Mesodermal cell (in vitro differentiated cells): ENCODE measurements around the gene FRMD6.

Experiments
- H3K27ac ChIP-seq: 2 replicates; pipeline ENCODE4 v1.7.0; 2013; ENCODE audit warnings: mild to moderate bottlenecking, low read depth, low read length, moderate library complexity; ENCODE audit not compliant: severe bottlenecking
- H3K36me3 ChIP-seq: 2 replicates; pipeline ENCODE4 v1.7.1; 2013; ENCODE audit warnings: mild to moderate bottlenecking, low read length, moderate library complexity; ENCODE audit not compliant: control insufficient read depth, insufficient read depth
- H3K4me1 ChIP-seq: one replicate; pipeline ENCODE4 v1.7.1; 2013; ENCODE audit warnings: mild to moderate bottlenecking, low read length; ENCODE audit not compliant: insufficient read depth, control insufficient read depth, poor library complexity, severe bottlenecking
- H3K4me3 ChIP-seq: 2 replicates; pipeline ENCODE4 v1.7.0; 2013; ENCODE audit warnings: low read length, control low read depth, mild to moderate bottlenecking; ENCODE audit not compliant: insufficient read depth, poor library complexity, severe bottlenecking; ENCODE audit errors: extremely low read depth
- H3K9me3 ChIP-seq: 2 replicates; pipeline ENCODE4 v1.7.1; 2013; ENCODE audit warnings: mild to moderate bottlenecking, low read length, moderate library complexity; ENCODE audit not compliant: control insufficient read depth
- WGBS, 2 experiments: methylation state at CpG; one replicate each; pipeline ENCODE4 v1.1.5; 2013; ENCODE audit warnings: missing lambda C conversion rate in 2 of 2; ENCODE audit not compliant: insufficient coverage in 2 of 2; 5-methylcytosine and 5-hydroxymethylcytosine counted together

Gene FRMD6

DNA sequence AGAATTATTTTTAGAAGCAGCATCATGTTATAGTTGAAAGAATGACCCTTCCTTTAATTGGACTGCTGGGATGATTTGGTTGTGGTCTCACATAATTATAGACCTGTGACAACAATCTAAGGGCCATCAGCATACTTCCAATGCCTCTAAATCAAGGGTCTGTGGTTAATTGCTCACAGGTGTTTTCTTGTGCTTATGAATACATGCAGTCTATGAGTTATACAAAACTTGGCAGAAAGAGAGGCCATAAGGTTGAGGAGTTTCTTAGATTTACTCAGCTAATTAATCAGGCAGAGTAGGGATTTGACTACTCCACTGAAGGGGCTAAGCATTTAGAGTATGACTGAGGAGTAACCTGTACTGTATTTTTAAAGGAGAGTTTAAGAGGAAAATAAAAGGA, 37.0 kb upstream of the FRMD6 start:
- no peaks in the 10 kb centered on the region for H3K9me3 ChIP-seq
- no peaks in the 10 kb centered on the region for H3K36me3 ChIP-seq
- peaks cover 18% of the 10 kb centered on the region for H3K4me1 ChIP-seq
- H3K27ac ChIP-seq = no peak overlapping the region
- no peak overlapping the region for H3K4me3 ChIP-seq

DNA sequence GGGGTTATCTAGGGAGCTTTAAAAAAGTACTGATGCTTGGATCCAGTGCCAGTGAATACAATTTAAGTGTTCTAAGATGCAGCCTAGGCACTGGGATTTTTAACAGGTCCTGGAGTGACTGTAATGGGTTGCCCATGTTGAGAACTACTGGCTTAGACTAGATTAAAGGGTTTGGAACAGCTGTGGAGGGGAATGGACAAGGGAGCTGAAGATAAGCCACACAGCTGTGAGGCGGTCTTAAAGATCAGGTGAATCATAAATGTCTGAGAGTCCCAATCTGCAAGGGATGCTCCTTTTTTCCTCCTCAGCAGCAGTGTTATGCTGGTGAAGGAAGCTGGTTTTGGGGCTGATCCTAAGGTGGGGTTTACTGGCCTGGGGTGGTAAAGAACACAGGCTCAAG, 35.5 kb upstream of the FRMD6 start:
- Histone ChIP-seq H3K36me3 (no peaks in the 10 kb centered on the region), H3K4me1 (peaks cover 14% of the 10 kb centered on the region), H3K9me3 (no peaks in the 10 kb centered on the region), H3K4me3 (no peak overlapping the region), H3K27ac (no peak overlapping the region)
- WGBS, 2 experiments = 100% methylated on average over 1 of the region's 1 CpG

DNA sequence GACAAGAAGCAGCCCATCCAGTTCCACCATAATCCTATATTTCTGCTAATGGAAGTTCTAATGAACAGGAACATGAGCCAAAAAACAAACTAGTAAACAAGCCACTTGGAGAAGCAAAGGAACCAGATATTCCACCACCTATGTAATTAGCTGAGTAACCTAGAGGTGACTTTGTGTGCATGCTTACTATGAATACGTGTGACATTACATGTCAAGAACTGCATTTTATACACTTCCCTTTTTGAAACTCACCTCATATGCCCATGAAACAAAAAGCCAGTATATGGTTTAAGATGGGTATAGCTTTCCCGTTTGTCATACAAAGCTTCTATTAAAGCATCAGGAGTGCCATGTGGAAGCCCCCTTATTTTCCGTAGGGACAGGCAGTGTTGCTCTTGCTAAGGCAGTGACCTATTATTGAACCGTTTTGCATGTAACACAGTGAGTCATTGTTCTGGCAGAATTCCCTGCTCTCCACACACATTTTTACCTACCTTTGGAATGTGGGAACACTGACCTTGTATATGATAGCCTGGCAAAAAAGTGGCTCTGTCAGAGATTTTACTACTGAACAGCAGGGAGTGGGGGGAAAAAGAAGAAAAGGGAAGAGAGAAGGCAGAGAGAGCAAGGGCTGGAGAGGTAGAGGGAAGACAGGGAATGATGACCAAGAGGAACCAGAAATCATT, 34.8 kb upstream of the FRMD6 start:
- Histone ChIP-seq H3K36me3 (no peaks in the 10 kb centered on the region), H3K4me3 (no peak overlapping the region), H3K4me1 (peaks cover 18% of the 10 kb centered on the region), H3K27ac (no peak overlapping the region), H3K9me3 (no peaks in the 10 kb centered on the region)
- 56 to 92% methylated on average over 2 of the region's 4 CpGs for WGBS, 2 experiments

DNA sequence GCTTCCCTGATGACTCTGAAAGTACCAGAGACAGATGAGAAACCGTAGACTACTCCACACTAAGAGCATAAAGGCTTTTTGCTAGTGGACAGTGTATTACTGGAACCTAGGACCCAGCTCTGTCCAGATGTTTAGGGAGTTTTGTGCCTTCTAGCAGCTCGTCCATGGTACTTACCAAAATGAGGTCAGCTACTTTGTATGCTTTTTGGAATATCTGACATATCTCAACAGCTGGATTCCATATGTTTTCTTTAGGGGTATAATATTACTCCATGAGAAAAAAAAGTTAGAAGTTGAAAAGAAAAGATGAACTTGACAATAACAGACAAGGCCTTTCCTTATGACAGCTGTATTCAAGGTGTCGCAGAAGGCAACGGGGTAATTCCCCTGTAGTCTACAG, 32.1 kb upstream of the FRMD6 start:
- Histone ChIP-seq H3K9me3 (no peaks in the 10 kb centered on the region), H3K4me3 (no peak overlapping the region), H3K27ac (no peak overlapping the region), H3K36me3 (no peaks in the 10 kb centered on the region), H3K4me1 (peaks cover 26% of the 10 kb centered on the region)
- WGBS, 2 experiments = 87 to 89% methylated on average over 3 to 4 of the region's 4 CpGs

DNA sequence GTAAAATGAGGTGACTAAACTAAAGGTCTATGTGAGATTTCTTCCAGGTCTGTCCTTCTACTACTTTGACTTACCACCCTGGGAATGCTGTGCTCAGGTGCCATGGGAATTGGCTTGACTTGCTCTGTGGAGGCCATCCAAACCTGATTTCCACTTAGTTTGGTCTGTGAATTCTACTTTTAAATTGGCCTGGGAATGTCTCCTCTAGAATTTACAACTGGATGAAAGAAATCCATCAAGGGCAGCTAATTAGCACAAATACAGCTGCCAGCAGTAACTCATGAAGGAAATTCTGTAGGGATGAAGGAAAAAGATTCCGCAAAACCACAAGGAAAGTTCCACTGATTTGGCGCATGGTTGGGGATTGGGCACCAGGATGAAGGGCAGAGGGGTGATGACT, 31.7 kb upstream of the FRMD6 start:
- no peak overlapping the region for H3K4me3 ChIP-seq
- no peaks in the 10 kb centered on the region for H3K36me3 ChIP-seq
- H3K9me3 ChIP-seq = no peaks in the 10 kb centered on the region
- H3K4me1 ChIP-seq = peaks cover 26% of the 10 kb centered on the region
- H3K27ac ChIP-seq = no peak overlapping the region
- 100% methylated on average over 2 of the region's 2 CpGs for WGBS, 2 experiments

DNA sequence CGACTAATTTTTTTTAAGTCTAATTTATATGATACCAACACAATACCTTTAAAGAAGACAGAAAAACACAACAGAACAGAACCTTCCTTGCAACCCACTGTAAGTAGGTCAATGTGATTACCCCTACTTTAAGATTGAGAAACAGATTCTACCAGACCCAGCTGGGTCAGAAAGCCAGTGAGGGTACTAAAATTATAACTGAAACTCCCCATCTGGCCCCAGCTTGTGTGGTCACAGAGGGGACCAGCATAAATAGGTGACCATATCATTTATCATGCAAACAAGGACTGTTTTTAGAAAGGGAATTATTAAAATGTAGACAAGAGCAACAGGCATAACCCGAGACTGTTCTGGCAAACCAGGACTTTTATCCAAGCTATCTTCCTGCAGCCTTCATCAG, 30.1 kb upstream of the FRMD6 start:
- Histone ChIP-seq H3K27ac (no peak overlapping the region), H3K36me3 (no peaks in the 10 kb centered on the region), H3K4me3 (no peak overlapping the region), H3K9me3 (no peaks in the 10 kb centered on the region), H3K4me1 (peaks cover 17% of the 10 kb centered on the region)
- 100% methylated on average over 1 of the region's 2 CpGs for WGBS, 2 experiments

DNA sequence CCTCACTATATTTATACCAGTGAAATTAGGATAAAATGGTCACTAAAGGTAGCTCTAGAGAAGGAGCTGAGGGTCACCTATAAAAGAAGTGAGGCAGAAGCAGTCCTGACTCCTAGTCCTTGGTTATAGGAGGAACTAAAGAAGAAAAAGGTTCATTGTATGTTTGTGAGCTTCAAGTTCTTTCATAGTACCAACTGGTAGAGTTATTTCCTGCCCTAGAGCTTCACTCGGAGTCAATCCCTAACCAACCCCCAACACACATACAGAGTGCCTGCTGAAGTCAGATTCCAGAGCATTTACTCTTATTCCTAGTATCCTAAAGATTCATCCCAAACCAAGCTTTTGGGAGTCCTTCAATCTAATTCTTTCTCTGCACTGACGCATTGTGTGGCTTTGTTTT, 29.3 kb upstream of the FRMD6 start:
- no peaks in the 10 kb centered on the region for H3K9me3 ChIP-seq
- no peak overlapping the region for H3K27ac ChIP-seq
- H3K36me3 ChIP-seq = no peaks in the 10 kb centered on the region
- peaks cover 12% of the 10 kb centered on the region for H3K4me1 ChIP-seq
- H3K4me3 ChIP-seq = no peak overlapping the region
- no CpG with 5 or more reads among the region's 2 CpGs for WGBS, 2 experiments

DNA sequence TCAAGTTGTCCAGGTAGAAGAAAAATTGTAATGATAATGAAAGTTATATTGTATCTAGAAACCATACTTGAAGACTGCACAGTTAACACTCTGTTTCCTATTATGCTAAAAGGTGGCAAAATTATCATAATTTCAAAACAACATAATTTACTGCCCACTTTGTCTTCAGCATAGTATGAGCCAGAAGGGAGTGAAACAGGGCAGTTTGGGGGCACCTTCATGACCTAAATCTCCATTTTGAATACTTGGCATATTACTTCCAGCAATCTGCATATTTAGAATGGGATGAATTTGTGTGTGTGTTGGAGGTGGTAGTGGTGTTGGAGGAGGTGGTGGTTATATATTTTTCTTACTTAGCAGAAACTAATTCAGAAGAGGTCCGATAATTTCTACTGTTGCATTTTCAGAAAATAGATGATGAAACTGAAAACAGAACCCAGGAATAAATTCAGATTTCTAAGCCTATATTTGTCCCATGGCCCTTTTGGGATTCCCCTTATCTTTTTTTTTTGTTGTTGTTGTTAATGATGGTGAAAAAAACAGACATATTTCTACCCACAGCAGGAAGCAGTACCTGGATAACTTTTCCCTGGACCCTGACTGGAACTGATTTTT, 26.6 kb upstream of the FRMD6 start:
- Histone ChIP-seq H3K4me1 (peaks cover 12% of the 10 kb centered on the region), H3K27ac (no peak overlapping the region), H3K4me3 (no peak overlapping the region), H3K36me3 (no peaks in the 10 kb centered on the region), H3K9me3 (no peaks in the 10 kb centered on the region)
- no CpG with 5 or more reads among the region's 1 CpG for WGBS, 2 experiments

DNA sequence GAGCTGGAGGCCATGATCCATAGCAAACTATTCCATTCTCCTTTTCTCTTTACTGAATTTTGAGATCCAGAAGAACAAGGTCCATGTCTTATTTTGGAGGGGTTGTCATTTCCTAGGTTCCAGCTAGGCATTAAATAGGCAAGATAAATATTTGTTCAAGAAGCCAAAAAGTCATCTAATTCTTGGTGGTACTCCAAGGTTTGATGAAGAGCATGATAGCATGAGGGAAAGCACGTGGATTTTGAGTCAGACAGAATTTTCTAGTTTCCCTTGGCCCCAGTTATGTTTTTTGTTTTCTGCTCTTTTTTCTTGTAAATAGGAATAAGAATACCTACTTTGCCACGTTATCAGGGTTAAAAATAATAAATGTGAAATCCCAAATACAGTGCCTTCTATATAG, 25.5 kb upstream of the FRMD6 start:
- H3K9me3 ChIP-seq = no peaks in the 10 kb centered on the region
- H3K27ac ChIP-seq = no peak overlapping the region
- H3K36me3 ChIP-seq = no peaks in the 10 kb centered on the region
- H3K4me3 ChIP-seq = no peak overlapping the region
- WGBS, 2 experiments = 83 to 100% methylated on average over 1 of the region's 2 CpGs
- peaks cover 12% of the 10 kb centered on the region for H3K4me1 ChIP-seq

DNA sequence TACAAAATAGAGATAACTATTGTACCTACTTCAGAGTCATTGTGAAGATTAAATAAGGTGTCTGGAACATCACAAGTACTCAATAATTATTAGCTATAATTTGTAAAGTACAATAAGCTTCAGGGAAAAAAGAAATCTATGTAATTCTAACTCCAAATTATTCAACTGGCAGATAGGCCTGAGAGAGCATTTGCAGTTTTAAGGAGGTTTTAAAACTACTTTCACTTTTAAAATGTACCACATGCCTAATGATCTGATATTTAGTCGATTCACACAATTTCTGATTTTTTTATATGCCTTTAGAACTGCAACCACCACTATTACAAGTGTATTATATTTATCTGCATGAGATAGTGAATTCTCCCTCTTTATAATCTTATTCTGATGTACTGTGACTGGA, 24.9 kb upstream of the FRMD6 start:
- Histone ChIP-seq H3K27ac (no peak overlapping the region), H3K4me1 (peaks cover 9% of the 10 kb centered on the region), H3K9me3 (peaks cover 3% of the 10 kb centered on the region), H3K4me3 (no peak overlapping the region), H3K36me3 (no peaks in the 10 kb centered on the region)
- no CpG with 5 or more reads among the region's 1 CpG for WGBS, 2 experiments

DNA sequence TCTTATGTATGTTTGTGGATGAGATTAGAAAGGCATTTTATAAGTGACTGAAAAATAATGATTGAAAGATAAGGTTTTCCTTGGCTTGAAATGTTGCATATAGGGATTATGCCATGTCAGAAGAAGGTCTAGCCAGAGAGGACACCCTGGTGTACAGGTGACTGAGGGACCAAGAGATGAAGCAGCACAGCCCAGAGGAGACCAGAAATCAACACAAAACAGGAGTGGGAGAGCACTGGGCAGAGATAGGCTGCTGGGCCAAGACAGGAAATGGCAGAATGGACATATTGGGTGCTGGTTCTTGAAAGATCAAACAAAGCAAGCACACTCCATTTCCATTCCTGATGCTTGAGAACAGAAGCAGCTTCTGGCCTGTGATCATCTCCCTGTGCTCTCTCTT, 24.4 kb upstream of the FRMD6 start:
- Histone ChIP-seq H3K4me3 (no peak overlapping the region), H3K36me3 (no peaks in the 10 kb centered on the region), H3K4me1 (peaks cover 6% of the 10 kb centered on the region), H3K9me3 (peaks cover 4% of the 10 kb centered on the region), H3K27ac (no peak overlapping the region)
